Neuronal stem cell (in vitro differentiated cells): Measurements from ENCODE around the gene ATXN10.
"Not testable (repeated sequence)": the region's sequence is repeated elsewhere in the genome, so short reads cannot be mapped to it uniquely, and the experiment has no call there.

Experiments used
- DNase-seq: peaks from one replicate; pipeline ENCODE4 v3.0.0-alpha.2; 2013; ENCODE audit warnings: low spot score
- H2AFZ ChIP-seq: one replicate; pipeline ENCODE4 v1.6.1; 2013; ENCODE audit warnings: mild to moderate bottlenecking, low read length, inconsistent platforms
- H2AK5ac ChIP-seq: 2 replicates; pipeline ENCODE4 v1.6.1; 2013; ENCODE audit warnings: low read depth, mild to moderate bottlenecking, inconsistent platforms, low read length, moderate library complexity, mixed read lengths
- H2BK120ac ChIP-seq: 2 replicates; pipeline ENCODE4 v1.6.1; 2013; ENCODE audit warnings: low read depth, mild to moderate bottlenecking, inconsistent platforms, low read length, moderate library complexity, mixed read lengths
- H2BK12ac ChIP-seq: one replicate; pipeline ENCODE4 v1.6.1; 2013; ENCODE audit warnings: low read length, inconsistent platforms
- H2BK15ac ChIP-seq: 2 replicates; pipeline ENCODE4 v1.6.1; 2013; ENCODE audit warnings: mild to moderate bottlenecking, low read length, inconsistent platforms, mixed read lengths
- H2BK5ac ChIP-seq: one replicate; pipeline ENCODE4 v1.6.1; 2013; ENCODE audit warnings: inconsistent platforms, mild to moderate bottlenecking, low read length, moderate library complexity
- H3K14ac ChIP-seq: one replicate; pipeline ENCODE4 v1.6.1; 2013; ENCODE audit warnings: low read length, inconsistent platforms
- H3K18ac ChIP-seq: 2 replicates; pipeline ENCODE4 v1.6.1; 2013; ENCODE audit warnings: low read length, inconsistent platforms
- H3K23ac ChIP-seq: 2 replicates; pipeline ENCODE4 v1.6.1; 2013; ENCODE audit warnings: low read depth, mild to moderate bottlenecking, mixed read lengths, low read length, inconsistent platforms; ENCODE audit not compliant: poor library complexity
- H3K27ac ChIP-seq: replicated peaks from 3 replicates; pipeline ENCODE4 v1.5.1; 2013; ENCODE audit warnings: low read length, inconsistent platforms
- H3K27me3 ChIP-seq, 3 experiments: 2 replicates each; pipeline ENCODE4 v1.6.1; 2013; ENCODE audit warnings: low read length in 3 of 3, mild to moderate bottlenecking in 2 of 3, inconsistent platforms in 1 of 3, low read depth in 1 of 3, mixed read lengths in 1 of 3, moderate library complexity in 1 of 3; ENCODE audit not compliant: control insufficient read depth in 3 of 3, insufficient read depth in 3 of 3
- H3K36me3 ChIP-seq, 2 donors: replicated peaks in 1 of 2; 2 replicates each; pipeline ENCODE4 v1.6.1; 2013; ENCODE audit warnings: low read length in 2 of 2; ENCODE audit not compliant: control insufficient read depth in 2 of 2, insufficient read depth in 2 of 2
- H3K4ac ChIP-seq: 2 replicates; pipeline ENCODE4 v1.6.1; 2013; ENCODE audit warnings: inconsistent platforms, mild to moderate bottlenecking, low read length, moderate library complexity
- H3K4me1 ChIP-seq, 2 donors: 1 replicate in 1 of 2; 2 replicates in 1 of 2; pipeline ENCODE4 v1.6.1; 2013; ENCODE audit warnings: low read length in 2 of 2, low read depth in 1 of 2; ENCODE audit not compliant: control insufficient read depth in 2 of 2, insufficient read depth in 1 of 2
- H3K4me2 ChIP-seq: one replicate; pipeline ENCODE4 v1.6.1; 2013; ENCODE audit warnings: mild to moderate bottlenecking, low read length, inconsistent platforms; ENCODE audit not compliant: insufficient read depth, poor library complexity, severe bottlenecking
- H3K4me3 ChIP-seq, 2 donors: 2 replicates each; pipeline ENCODE4 v1.5.1; 2013; ENCODE audit warnings: low read length in 2 of 2, mild to moderate bottlenecking in 2 of 2, inconsistent platforms in 1 of 2, moderate library complexity in 1 of 2
- H3K79me1 ChIP-seq: one replicate; pipeline ENCODE4 v1.6.1; 2013; ENCODE audit warnings: low read depth, mild to moderate bottlenecking, inconsistent platforms, low read length, moderate library complexity
- H3K9ac ChIP-seq: one replicate; pipeline ENCODE4 v1.6.1; 2013; ENCODE audit warnings: mild to moderate bottlenecking, low read depth, low read length, inconsistent platforms; ENCODE audit not compliant: poor library complexity
- H3K9me3 ChIP-seq, 2 donors: replicated peaks in 1 of 2; 2 replicates each; pipeline versions ENCODE3 to v1.6.1; 2013; ENCODE audit warnings: low read length in 2 of 2, mild to moderate bottlenecking in 2 of 2, inconsistent platforms in 1 of 2, low read depth in 1 of 2, mixed read lengths in 1 of 2, moderate library complexity in 1 of 2; ENCODE audit not compliant: control insufficient read depth in 2 of 2, insufficient read depth in 1 of 2
- H4K8ac ChIP-seq: one replicate; pipeline ENCODE4 v1.6.1; 2013; ENCODE audit warnings: low read depth, mild to moderate bottlenecking, inconsistent platforms, low read length, moderate library complexity
- H4K91ac ChIP-seq: one replicate; pipeline ENCODE4 v1.6.1; 2013; ENCODE audit warnings: low read length, low read depth, mild to moderate bottlenecking, inconsistent platforms; ENCODE audit not compliant: poor library complexity
- WGBS, 2 donors: extraction: QIAGEN DNeasy Blood & Tissue Kit; methylation state at CpG; one replicate each; pipeline ENCODE4 v1.1.7; 2013; ENCODE audit warnings: missing lambda C conversion rate in 2 of 2, mixed read lengths in 1 of 2; ENCODE audit not compliant: insufficient read length in 2 of 2, insufficient replicate concordance in 1 of 2; ENCODE audit errors: extremely low coverage in 2 of 2; 5-methylcytosine and 5-hydroxymethylcytosine counted together

The ATXN10 gene

GRCh38 chr22:45670363-45670762 is 1.3 kb upstream of the ATXN10 start:
- not testable (repeated sequence) for H3K14ac ChIP-seq, H3K4me2 ChIP-seq, H3K79me1 ChIP-seq, DNase-seq, H4K91ac ChIP-seq, H2BK120ac ChIP-seq, H3K4me3 ChIP-seq, H3K9ac ChIP-seq, H3K18ac ChIP-seq, H2AFZ ChIP-seq, H3K23ac ChIP-seq, H4K8ac ChIP-seq, H2BK5ac ChIP-seq, H2AK5ac ChIP-seq, H3K36me3 ChIP-seq, H3K27ac ChIP-seq, H2BK12ac ChIP-seq, H2BK15ac ChIP-seq, H3K4ac ChIP-seq, H3K27me3 ChIP-seq, H3K9me3 ChIP-seq
- H3K4me1 ChIP-seq = peaks cover 6 to 17% of the 10 kb centered on the region in 2 donors
- no CpG with 5 or more reads among the region's 2 CpGs for WGBS, 2 donors

- Histone ChIP-seq H4K8ac (peak overlapping the region; percentile 54), H3K27ac (no peak overlapping the region), H3K9me3 (no peaks in the 10 kb centered on the region), H2BK5ac (peak overlapping the region; percentile 96), H3K79me1 (peaks cover 4% of the 10 kb centered on the region), H4K91ac (no peak overlapping the region), H3K4me1 (peaks cover 6 to 17% of the 10 kb centered on the region in 2 donors), H2BK15ac (peak overlapping the region; percentile 60), H2AK5ac (no peak overlapping the region), H3K9ac (peak overlapping the region; percentile 75), H3K27me3 (peaks cover 0 to 7% (median 0%) of the 10 kb centered on the region in 3 experiments), H2AFZ (peak overlapping the region; percentile 99), H3K14ac (peak overlapping the region; percentile 5), H3K23ac (peak overlapping the region; percentile 98), H3K36me3 (peaks cover 2 to 13% of the 10 kb centered on the region in 2 donors), H2BK12ac (no peak overlapping the region), H2BK120ac (no peak overlapping the region), H3K4me2 (peak overlapping the region; percentile 68), H3K4ac (peak overlapping the region; percentile 54), H3K4me3 (peak overlapping the region; percentile 93 to 100), H3K18ac (peak overlapping the region; percentile 93)
- peak; percentile 24 for DNase-seq
- no CpG with 5 or more reads among the region's 32 CpGs for WGBS, 2 donors
These were observed 452 bp upstream of the ATXN10 start for GRCh38 chr22:45670981-45671782.

GRCh38 chr22:45672564-45673481 is 1.2 kb downstream of the ATXN10 start:
- H3K36me3 ChIP-seq = peaks cover 2 to 22% of the 10 kb centered on the region in 2 donors
- H3K27ac ChIP-seq = no peak overlapping the region
- peak overlapping the region; percentile 100 for H3K9ac ChIP-seq
- peaks cover 4% of the 10 kb centered on the region for H3K79me1 ChIP-seq
- H3K18ac ChIP-seq = peak overlapping the region; percentile 99
- peaks cover 6 to 17% of the 10 kb centered on the region in 2 donors for H3K4me1 ChIP-seq
- H4K91ac ChIP-seq = no peak overlapping the region
- H2AK5ac ChIP-seq = peak overlapping the region; percentile 79
- peak overlapping the region; percentile 96 for H2BK5ac ChIP-seq
- H3K14ac ChIP-seq = peak overlapping the region; percentile 99
- H3K23ac ChIP-seq = peak overlapping the region; percentile 50
- H3K9me3 ChIP-seq = no peaks in the 10 kb centered on the region
- no CpG with 5 or more reads among the region's 14 CpGs for WGBS, 2 donors
- H3K4ac ChIP-seq = peak overlapping the region; percentile 96
- H4K8ac ChIP-seq = no peak overlapping the region
- peak overlapping the region; percentile 83 for H3K4me2 ChIP-seq
- H3K27me3 ChIP-seq = peaks cover 0 to 3% (median 0%) of the 10 kb centered on the region in 3 experiments
- peak overlapping the region; percentile 93 to 100 for H3K4me3 ChIP-seq
- H2BK15ac ChIP-seq = no peak overlapping the region
- no peak overlapping the region for H2BK120ac ChIP-seq
- peak overlapping the region; percentile 53 for H2BK12ac ChIP-seq
- DNase-seq = no peak
- H2AFZ ChIP-seq = peak overlapping the region; percentile 99
